GM18519 (cell line): ENCODE results near the gene TNFAIP8L1.

Experiments used
- ATAC-seq: cut with Tn5 transposase; IDR thresholded peaks from one replicate; pipeline ENCODE4 v1.9.1; 2021; ENCODE audit warnings: mild to moderate bottlenecking, moderate library complexity; ENCODE audit not compliant: unreplicated experiment, low FRiP score

Gene TNFAIP8L1

GRCh38 chr19:4697304-4697703 is 58.0 kb downstream of the TNFAIP8L1 start:
- no peak for ATAC-seq

DNA sequence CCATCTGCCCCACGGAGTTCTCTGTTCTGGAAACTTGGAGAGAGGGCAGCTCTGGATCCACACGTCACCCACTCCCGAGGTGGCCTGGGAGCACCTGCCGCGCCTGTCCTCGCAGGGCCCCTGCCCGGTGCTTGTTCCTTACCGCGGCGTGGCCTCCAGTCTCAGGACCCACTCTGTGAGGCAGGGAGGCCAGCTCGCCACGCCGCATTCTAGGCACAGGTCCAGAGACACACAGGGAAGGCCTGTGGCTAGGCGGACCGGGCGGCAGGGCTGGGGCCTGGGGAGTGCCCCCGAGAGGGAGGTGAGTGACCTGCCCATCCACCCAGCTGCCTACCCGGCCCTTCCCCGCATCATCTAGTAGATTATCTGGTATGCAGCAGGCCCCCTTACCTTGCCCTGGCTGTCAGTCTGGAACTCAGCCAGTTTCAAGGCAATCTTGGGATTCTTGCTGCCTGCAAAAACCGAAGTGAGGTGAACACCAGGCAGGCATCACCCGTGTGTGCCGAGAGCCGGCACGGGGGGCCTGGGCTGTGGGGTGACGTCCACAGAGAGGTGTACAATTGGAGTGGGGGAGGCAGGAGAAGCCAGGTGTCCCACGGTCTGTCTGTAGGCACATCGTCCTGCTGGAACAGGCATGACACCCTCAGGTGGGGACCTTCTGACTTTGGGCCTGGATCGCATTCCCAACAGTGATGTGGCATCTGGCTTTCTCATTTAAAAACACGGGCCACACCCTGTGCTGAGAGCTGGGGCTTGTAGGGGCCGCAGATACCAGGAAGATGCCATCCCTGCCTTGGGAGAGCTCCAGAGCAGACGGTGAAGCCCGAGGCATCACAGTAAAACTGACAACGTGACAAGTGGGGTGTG is 60.7 kb downstream of the TNFAIP8L1 start:
- no peak for ATAC-seq

- no peak for ATAC-seq
Measured at GRCh38 chr19:4700693-4700970, 61.3 kb downstream of the TNFAIP8L1 start.

GRCh38 chr19:4701557-4701956 is 62.2 kb downstream of the TNFAIP8L1 start:
- no peak for ATAC-seq

DNA sequence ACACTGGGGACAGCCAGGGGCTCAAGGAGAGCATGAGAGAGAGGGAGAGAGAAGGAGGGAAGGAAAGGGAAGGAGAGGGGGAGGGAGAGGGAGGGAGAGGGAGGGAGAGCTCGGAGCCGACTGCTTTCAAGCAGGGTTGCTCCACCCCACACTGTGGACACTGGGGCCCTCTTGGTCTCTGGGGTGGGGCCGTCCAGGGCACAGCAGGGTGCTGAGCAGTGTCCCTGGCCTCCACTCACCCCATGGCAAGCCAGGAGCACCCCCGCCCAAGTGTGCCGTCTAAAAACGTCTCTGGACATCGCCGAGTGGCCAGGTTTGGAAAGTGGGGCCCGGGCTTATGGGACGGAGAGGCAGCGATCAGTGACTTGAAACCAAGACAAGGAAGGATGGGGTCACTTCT is 63.4 kb downstream of the TNFAIP8L1 start:
- ATAC-seq = no peak

DNA sequence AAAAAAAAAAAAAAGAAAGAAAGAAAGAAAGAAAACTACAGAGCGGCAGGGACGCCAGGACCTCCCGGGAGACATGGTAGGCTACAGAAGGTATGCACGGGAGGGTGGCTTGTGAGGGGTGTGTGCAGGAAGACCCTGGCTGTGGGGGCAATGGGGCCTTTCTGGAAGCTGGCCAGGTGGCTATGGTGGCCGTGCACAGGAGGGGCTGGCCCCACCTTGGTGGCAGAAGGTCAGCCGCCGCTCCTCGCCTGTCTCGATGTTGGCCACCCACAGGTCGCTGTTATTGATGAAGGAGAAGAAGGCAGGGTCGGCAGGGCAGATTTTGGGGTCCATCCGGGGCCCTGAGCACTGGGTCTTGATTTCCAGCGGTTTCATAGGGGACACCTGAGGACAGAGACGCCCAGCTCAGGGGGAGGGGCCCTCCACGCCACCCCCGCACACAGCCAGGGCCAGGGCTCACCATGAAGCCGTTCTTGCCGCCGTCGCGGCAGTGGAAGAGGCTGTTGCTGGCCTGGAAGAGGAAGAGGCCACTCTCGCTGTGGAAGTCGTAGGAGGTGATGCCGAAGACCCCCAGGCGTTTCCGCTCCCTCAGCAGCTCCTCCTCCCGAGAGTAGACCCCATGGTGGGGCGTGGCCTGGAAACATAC is 64.5 kb downstream of the TNFAIP8L1 start:
- no peak for ATAC-seq

DNA sequence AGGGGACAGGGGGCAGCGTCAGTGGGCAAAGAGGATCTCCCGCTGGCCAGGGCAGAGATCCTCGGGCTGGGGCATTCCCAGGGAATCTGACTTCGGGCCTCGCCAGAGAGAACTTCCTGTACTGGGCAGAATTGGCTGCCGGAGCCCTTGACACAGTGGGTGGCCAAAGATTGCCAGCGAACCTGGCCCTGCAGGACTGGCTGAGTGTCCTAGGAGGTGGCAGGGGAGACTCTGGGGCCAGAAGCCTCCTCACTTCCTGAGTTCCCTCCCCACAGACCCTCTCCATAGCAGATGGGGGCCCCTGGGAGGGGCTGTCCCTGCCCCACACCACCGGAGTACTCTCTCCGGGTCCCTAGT is 65.0 kb downstream of the TNFAIP8L1 start:
- no peak for ATAC-seq
